Anterior cingulate cortex (tissue), 58 donors: Measurements from ENCODE around the gene HDAC4.

Experiments used
- DNase-seq, 58 donors: peaks; one replicate each; lab custom pipeline; 2025; lab: John Stamatoyannopoulos, UW

HDAC4 gene

DNA sequence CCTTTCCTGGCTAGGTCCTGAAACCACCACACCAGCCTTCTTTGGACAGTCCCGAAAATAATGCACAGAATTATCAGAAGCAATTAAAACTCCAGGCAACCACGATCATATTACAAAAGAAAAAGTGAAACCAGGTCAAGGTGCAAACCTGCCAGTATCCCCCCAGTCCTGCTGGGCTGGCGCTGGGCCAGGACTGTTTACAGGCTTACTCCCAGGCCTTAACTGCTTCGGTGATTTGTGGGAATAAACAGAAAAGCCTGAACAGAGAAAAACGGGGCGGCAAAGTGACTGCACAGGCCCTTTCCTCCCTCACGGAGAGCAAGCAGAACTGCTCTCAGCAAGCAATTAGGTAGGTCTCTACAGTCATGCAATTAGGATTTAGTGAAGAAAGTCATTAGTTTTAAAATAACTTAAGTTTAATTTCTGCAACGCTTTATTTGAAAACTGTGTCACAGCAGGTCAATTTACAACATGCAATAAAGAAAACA, 1.3 kb downstream of the HDAC4 start:
- peak in 4 of 58 donors; percentile 21 to 34 (median 32) for DNase-seq

DNA sequence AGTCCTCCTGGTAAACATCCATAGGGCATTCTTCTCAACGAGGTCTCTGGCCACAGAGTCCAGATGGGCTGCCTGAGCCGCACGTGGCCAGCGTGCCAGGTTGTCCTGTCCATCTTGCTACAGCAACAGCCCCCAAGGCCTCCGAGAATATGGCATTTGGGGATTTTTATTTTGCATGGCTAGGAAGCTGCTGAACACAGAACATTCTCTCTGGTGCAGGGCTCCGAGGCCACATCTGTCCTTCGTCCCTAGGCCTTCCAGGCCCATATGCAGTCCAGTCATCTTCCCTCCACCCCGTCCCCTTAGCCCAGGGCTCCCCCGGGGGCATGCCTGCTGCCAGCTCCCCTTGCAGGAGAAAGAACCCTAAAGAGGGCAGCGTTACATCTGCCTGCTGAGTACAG, 2.3 kb downstream of the HDAC4 start:
- peak in 3 of 58 donors; percentile 24 to 43 (median 29) for DNase-seq

DNA sequence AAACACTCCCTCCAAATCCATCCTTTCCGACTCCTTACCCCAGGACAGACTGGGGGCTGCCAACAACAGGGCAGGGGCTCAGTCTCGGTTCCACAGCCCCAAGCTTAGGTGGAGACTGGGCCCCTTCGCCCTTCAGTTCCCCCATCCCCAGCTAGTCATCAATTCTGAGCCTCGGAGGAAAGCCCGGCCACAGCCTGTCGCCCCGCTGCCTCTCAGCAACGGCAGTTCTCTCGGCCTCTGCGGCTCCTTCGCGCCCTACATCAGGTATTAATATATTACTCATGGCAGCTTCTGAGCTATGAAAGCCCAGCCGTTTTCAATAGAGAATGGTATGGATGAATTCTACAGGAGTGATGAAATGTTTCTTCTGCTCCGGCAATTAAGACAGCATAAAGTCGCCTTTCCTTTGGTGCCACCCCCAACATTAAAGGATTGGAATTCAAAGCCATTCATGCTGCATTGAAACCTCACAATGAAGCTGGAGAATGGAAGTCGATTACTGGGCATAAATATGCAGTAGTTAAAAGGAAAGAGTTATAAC, 2.8 kb downstream of the HDAC4 start:
- DNase-seq = no peak

DNA sequence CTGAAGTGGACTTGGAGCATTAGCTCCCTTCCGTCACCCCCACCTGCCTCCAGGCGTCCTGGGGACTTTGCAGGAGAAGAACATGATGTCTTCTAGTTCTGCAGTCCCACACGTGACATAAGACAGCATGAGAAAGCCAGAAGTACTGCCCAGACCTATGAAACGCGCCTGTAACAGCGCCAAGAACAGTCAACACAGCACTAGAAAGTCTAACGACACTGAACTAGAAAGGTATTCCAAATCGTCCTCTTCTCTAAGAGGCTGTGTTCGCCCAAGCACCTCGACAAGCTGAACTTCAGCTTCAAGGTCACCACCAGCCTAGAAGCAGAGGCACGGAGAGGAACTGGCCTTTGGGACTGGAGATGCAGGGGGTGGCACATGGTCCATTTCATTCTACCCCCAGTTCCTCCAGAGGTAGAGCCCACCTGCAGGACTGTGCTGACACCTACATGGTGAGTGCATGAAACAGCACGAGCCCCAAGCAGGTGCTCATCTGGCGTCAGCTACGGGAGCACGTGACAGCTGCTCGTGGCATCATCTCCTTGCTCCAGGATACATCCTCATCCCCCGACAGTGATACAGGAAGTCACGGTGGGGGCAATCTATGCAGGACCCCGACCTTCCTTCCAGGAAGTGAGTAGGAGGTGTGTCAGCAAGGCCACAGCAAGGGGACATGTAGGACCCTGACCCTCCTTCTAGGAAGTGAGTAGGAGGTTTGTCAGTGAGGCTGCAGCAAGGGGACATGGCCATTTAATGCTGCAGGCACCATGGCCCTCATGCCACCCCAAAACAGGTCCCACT, 3.7 kb downstream of the HDAC4 start:
- no peak for DNase-seq

GRCh38 chr2:239395524-239395923, 5.3 kb downstream of the HDAC4 start:
- no peak for DNase-seq

DNA sequence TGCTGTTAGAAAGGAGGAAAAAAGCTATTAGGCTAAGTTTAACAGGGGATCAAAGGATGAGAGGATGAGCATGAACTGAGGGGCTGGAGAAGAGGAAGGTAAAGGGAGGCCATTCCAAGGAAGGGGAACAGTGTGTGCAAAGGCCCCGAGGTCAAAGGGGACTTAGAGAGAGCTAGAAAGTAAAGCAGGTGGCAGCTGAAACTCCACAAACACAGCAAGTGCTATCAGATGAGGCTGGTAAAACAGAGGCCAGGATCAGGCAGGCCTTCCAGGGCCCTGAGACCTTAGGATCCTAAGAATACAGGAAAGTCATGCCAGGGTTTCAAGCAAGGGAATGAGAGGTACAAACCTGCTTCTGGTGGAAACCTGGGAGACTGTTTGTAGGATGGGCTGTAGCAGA, 5.8 kb downstream of the HDAC4 start:
- no peak for DNase-seq

GRCh38 chr2:239394346-239394945, 6.4 kb downstream of the HDAC4 start:
- DNase-seq = no peak

- DNase-seq = no peak
Measured at GRCh38 chr2:239393941-239394340, 6.9 kb downstream of the HDAC4 start.

- peak in 3 of 58 donors; percentile 22 to 79 (median 42) for DNase-seq
Measured at GRCh38 chr2:239393388-239393940, 7.4 kb downstream of the HDAC4 start.

DNA sequence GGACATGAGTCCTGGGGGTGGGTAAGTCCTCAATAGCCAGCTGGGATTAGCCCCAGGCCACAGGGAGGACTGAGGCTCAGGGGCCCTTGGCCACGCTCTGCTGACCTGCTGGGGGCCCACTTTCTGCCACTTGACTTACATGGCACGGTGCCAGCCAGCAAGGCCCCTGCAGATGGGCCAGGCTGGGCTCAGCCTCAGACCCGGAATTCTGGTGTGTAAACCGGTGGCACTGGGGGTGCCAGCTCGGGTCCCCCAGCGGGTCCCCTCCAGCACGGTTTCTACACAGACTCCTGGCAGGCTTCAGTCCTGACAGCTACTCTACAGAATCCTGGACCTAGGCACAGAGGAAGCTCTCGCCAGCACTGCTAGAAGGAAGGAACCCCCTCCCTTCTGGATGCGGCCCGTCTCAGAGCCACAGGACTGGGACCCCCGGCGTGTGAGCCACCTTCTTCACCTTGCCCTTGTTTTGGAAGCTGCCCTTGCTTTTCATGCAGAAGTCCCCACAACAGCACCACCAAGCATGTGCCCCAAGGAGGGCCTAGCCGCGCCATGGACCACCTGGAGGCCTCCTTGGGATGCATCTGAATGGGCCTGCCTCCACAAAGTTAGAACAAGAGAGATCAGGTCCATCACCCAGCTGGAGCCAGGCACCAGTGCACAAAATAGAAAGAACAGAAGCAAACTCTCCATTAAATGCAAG, 8.0 kb downstream of the HDAC4 start:
- DNase-seq = no peak

GRCh38 chr2:239392072-239392357, 8.8 kb downstream of the HDAC4 start:
- no peak for DNase-seq

GRCh38 chr2:239391286-239392071, 9.3 kb downstream of the HDAC4 start:
- DNase-seq = no peak

DNA sequence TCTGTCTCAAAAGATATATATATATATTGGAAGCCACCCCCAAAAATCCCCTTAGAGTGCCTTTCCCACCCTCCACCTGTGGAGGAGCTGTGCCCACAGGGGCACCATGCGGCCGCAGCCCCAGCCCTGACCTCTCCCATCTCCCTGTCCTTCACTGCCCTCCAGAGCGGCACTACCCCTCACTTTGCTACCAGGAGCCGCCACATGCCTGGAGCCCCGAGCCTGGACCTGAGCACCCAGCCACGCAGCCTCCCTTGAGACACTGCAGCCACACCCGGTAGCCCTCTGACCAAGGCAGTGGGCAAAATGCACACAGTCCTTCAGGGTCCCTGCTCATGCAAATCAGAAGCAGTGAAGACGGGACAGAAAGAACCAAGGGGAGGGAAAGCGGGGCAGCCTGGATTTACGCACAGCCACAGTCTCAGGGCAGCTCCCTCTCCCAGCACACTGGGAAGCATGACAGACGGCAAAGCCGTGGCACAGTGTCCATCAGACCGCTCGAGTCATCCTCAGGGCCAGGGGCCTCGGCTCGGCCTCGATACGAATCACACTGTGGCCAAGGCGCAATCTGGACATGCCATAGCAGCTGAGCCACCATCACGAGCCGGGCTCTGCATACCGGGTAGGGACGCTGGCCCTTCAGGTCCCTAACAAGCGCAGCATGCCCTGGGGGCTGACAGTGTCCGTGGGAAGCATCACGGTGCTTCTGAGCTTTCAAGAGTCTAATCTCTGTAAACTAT, 10.1 kb downstream of the HDAC4 start:
- no peak for DNase-seq

DNA sequence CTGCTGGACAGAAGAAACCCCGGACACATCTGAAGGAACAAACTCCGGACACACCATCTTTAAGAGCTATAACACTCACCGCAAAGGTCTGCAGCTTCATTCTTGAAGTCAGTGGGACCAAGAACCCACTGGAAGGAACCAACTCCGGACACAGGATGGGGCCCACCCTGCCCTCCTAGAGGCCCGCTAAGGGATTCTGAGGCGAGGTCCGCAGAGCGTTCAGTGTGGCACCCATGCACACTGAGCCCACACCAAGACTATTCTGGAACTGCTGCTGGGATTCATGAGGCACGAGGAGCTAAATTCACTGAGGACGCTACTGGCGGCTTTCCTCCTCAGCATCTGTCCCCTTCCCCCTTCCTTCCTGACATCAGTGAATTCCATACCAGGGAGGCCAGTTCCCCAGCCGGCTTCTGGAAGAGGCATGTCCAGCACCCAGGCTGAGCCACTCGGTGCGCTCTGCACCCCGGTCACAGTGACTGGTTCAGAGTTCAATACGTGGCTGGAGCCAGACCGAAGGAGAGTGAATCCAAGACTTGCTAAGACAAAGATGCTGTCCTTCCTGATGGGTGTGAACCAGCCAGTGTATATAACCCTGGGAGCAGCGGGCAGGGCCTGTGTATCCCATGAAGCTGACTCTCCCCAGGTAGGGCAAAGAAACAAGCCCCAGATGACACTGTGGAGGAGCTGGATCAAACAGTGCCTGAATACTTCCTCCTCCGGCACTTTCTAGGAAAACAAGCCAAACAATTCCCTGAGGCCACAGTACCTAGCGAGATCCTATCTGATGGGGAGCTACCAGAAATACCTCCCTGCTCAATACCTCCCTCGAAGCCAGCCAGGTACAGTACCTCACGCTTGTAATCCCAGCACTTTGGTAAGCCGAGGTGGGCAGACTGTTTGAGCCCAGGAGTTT, 11.1 kb downstream of the HDAC4 start:
- DNase-seq = no peak

GRCh38 chr2:239388236-239389151, 12.3 kb downstream of the HDAC4 start:
- DNase-seq = no peak

DNA sequence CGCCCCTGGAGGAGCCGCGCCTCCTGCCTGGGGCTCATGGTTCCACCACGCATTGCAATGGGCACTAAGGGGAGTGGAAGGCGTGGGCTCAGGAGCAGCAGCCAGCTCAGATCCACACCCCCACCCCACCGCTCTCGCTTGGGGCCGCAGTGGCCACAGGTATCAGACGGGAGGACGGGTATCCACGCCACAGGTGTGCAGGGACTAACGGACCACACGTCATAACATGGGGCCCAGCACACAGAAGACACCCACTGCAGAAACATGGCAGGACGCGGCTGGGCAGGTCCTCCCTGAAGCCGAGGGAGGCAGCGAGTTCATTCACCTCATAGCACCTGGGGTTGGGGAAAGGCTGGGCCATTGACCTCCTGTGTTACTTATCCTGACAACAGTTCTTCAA, 13.0 kb downstream of the HDAC4 start:
- DNase-seq = no peak

DNA sequence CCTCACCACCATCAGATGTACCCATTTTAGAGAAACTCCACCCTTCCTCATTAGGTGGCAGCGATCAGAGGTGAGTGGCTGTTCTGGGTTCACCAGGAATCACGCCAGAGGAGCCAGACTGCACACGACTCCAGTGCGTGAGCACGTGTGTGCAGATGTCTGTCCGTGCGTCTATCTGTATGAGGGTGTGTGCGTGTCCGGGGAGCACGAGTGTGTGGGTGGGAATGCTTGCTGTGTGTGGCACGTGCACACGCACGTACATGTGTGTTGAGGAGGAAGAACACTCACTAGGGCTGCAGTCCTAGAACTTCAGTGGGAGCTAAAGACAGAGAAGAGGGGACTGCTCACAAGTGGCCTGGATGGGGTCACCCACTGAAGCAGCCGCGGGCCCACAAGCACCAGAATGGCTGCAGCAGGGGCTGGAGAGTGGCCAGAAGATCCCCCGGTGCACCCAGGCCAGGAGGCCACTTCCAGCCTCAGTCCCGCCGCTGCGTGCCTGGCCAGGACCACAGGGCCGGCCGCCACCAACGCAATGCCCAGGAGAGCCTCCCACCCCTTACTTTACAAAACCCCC, 13.9 kb downstream of the HDAC4 start:
- DNase-seq = no peak
